Stimulated activated CD8-positive, alpha-beta memory T cell treated with anti-CD3 and anti-CD28 coated beads, Interleukin-12 subunit alpha, Interleukin-12 subunit beta, amount 100 ng/mL, for 24 hours (primary cell): ENCODE measurements around the gene DNAJC12.
"Not testable (repeated sequence)": the region's sequence is repeated elsewhere in the genome, so short reads cannot be mapped to it uniquely, and the experiment has no call there.

Source experiments
- DNase-seq: peaks from one replicate; pipeline ENCODE4 v3.0.0-alpha.2; 2020; ENCODE audit errors: extremely low read depth

Gene DNAJC12

GRCh38 chr10:67764012-67764822 is 73.8 kb downstream of the DNAJC12 start:
- peak; percentile 80 for DNase-seq

GRCh38 chr10:67763499-67764011 is 74.4 kb downstream of the DNAJC12 start:
- peak; percentile 54 for DNase-seq

GRCh38 chr10:67762567-67762966 is 75.4 kb downstream of the DNAJC12 start:
- DNase-seq, result not testable (repeated sequence)

GRCh38 chr10:67760272-67760671 is 77.7 kb downstream of the DNAJC12 start:
- DNase-seq, result no peak
